Measurements from ENCODE around the gene IFNB1.

DNA sequence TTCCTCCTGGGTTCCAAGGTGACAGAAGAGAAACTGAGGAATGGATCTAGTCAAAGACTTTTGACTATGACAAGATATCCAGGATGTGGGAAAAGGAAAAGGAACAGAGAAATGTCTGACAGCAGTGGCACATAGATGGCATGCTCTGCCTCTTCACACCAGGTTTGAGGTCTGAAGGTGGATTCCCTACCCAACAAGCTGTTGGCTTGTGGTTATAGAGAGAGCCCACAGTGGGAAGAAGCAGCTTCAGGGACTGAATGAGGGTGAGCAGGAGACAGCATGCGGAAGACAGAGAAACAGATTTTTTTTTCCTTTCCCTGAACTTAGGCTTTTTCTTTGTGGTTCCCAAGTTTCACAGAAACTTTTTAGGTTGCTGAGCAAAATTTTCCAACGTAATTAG is 43.3 kb upstream of the IFNB1 start:
- TF ChIP-seq, protein P1, sequence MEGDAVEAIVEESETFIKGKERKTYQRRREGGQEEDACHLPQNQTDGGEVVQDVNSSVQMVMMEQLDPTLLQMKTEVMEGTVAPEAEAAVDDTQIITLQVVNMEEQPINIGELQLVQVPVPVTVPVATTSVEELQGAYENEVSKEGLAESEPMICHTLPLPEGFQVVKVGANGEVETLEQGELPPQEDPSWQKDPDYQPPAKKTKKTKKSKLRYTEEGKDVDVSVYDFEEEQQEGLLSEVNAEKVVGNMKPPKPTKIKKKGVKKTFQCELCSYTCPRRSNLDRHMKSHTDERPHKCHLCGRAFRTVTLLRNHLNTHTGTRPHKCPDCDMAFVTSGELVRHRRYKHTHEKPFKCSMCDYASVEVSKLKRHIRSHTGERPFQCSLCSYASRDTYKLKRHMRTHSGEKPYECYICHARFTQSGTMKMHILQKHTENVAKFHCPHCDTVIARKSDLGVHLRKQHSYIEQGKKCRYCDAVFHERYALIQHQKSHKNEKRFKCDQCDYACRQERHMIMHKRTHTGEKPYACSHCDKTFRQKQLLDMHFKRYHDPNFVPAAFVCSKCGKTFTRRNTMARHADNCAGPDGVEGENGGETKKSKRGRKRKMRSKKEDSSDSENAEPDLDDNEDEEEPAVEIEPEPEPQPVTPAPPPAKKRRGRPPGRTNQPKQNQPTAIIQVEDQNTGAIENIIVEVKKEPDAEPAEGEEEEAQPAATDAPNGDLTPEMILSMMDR (IDR thresholded peaks at IDR 0.05): no peak
- TF ChIP-seq POLR2A (IDR thresholded peaks at IDR 0.05): no peak

Data from adrenal gland (tissue), 5 donors.